Measurements from ENCODE around the gene FRA10AC1. TPM values are rescaled to one million over a fixed set of nuclear protein-coding genes. Genes with fewer than 3 reads are reported as not detected.

The FRA10AC1 gene, protein sequence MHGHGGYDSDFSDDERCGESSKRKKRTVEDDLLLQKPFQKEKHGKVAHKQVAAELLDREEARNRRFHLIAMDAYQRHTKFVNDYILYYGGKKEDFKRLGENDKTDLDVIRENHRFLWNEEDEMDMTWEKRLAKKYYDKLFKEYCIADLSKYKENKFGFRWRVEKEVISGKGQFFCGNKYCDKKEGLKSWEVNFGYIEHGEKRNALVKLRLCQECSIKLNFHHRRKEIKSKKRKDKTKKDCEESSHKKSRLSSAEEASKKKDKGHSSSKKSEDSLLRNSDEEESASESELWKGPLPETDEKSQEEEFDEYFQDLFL
- total RNA-seq = 10 to 100 TPM; 13.9 to 15.9 TPM

DNA sequence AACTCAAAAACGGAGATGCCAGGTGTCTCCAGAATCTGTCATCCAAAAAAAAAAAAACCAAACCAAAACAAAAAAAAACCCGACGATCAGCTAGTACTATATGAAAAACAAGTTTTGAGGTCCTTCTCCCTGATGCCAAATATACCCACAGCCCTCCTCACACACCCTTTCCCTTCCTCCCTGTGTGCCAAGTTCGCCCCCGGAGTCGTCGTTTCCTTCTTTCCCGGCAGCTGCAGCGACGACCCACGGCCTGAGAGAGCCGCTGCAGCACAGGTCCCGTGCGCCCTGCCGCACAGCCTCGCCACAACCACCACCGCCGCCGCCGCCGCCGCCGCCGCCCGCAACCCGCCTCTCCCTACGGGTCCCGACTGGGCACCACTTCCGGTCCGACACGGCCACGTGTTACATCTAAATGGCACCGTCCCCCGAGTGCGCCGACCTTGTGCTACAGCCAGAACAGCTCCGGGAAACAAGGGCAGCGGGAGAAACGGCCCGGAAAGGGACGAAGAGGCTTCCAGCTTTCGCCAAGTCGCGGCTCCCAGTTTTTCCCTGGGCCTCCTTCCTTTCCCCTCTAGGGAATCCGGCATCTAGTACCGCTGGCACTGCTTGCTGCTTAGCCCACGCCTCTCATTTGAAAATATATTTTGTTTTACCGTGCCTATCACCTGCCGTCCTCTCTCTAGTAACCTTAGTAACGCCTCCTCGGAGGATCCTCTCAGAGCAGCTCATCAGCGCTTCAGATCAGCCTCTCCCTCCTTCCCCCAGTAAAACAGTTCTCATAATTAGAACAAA is at the start of gene FRA10AC1:
FRA10AC1 (minus strand) TSS at position 383 of the 792 bp plus-strand sequence. CDS start 2,486 bp downstream, outside the sequence.
- Mint-ChIP-seq H3K27ac (no peak within 1 kb of the TSS), H3K4me1 (peaks cover 32% of the 10 kb centered on the region), H3K4me3 (no peak within 1 kb of the TSS), H3K27me3 (no peaks in the 10 kb centered on the region), H3K9me3 (no peaks in the 10 kb centered on the region), H3K36me3 (peaks cover 2% of the 10 kb centered on the region)
- peak; percentile 88 for DNase-seq

DNA sequence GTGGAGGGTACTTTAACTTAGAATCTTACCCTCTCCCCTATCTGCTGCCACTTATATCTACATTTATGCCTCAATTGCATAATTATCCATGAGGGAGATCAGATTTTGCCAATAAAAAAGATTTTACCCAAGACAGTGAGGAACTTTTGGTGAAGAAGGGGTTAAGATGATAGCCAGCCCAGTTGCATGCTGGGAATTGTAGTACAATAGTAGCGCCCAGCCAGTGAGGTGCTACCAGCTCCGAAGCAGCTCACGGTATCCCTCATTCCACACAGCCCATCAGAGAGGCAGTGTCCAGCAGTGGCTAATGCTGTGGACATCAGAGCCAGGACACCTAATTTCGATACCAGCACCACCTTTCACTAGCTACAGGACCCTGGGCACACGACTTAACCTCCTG is 49.4 kb upstream of the FRA10AC1 start:
- Mint-ChIP-seq H3K9me3 (no peaks in the 10 kb centered on the region), H3K4me3 (no peak overlapping the region), H3K27ac (no peak overlapping the region), H3K36me3 (no peaks in the 10 kb centered on the region), H3K27me3 (peaks cover 24% of the 10 kb centered on the region), H3K4me1 (peaks cover 7% of the 10 kb centered on the region)
- DNase-seq = peak; percentile 3

GRCh38 chr10:93751124-93751523 is 48.7 kb upstream of the FRA10AC1 start:
- H3K4me3 Mint-ChIP-seq = no peak overlapping the region
- H3K9me3 Mint-ChIP-seq = no peaks in the 10 kb centered on the region
- DNase-seq = no peak
- peaks cover 7% of the 10 kb centered on the region for H3K4me1 Mint-ChIP-seq
- peaks cover 19% of the 10 kb centered on the region for H3K27me3 Mint-ChIP-seq
- no peaks in the 10 kb centered on the region for H3K36me3 Mint-ChIP-seq
- no peak overlapping the region for H3K27ac Mint-ChIP-seq

DNA sequence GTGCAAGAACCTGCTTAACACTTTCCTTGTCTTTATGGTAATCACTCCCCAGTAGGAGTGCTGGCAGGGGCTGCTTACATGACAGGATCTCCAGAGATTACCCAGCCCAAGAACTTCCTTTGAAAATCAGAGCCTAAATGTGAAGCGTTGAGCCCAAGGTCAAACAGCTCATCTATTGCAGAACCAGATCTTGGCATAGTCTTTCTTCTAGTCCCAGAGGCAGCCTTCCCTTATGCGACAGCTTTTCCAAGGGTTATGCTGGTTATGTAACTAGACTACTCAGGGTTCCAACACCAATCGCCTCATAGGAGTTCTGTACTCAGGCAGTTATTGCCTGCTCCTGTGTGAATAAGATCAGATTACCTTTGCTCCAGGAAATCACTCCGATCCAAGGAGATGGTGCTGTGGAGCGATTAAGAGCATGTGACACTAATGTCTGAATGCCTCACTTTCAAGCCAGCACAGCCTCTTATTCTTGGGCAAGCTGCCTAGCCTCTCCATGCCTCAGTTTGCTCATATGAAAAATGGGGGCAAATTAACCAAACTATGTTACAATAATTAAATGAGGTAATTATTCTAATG is 46.9 kb upstream of the FRA10AC1 start:
- no peaks in the 10 kb centered on the region for H3K9me3 Mint-ChIP-seq
- H3K4me1 Mint-ChIP-seq = no peaks in the 10 kb centered on the region
- no peak for DNase-seq
- peaks cover 22% of the 10 kb centered on the region for H3K27me3 Mint-ChIP-seq
- no peak overlapping the region for H3K27ac Mint-ChIP-seq
- no peaks in the 10 kb centered on the region for H3K36me3 Mint-ChIP-seq
- no peak overlapping the region for H3K4me3 Mint-ChIP-seq

DNA sequence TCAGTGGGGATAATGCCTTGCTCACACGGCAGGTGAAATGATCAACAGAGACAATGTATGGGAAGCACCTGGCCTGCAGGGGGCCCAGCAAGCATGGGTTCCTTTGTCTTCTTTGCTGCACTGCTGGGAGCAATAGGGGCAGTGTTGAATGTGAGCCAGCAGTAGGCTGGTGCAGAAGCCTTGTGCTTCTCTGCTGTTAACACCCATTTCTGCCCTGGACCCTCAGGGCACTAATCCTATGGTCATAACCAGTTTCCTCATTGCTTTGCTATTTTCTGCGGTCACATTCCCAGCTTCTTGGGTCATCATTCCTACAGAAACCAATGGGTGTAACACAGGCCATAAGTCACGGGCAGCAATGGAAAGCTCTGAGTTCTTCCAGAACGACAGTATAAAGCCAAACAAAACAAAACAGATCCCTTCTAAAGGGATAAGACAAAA is 44.5 kb upstream of the FRA10AC1 start:
- Mint-ChIP-seq H3K4me3 (no peak overlapping the region), H3K36me3 (no peaks in the 10 kb centered on the region), H3K9me3 (no peaks in the 10 kb centered on the region), H3K27ac (no peak overlapping the region), H3K27me3 (peaks cover 15% of the 10 kb centered on the region), H3K4me1 (no peaks in the 10 kb centered on the region)
- no peak for DNase-seq

DNA sequence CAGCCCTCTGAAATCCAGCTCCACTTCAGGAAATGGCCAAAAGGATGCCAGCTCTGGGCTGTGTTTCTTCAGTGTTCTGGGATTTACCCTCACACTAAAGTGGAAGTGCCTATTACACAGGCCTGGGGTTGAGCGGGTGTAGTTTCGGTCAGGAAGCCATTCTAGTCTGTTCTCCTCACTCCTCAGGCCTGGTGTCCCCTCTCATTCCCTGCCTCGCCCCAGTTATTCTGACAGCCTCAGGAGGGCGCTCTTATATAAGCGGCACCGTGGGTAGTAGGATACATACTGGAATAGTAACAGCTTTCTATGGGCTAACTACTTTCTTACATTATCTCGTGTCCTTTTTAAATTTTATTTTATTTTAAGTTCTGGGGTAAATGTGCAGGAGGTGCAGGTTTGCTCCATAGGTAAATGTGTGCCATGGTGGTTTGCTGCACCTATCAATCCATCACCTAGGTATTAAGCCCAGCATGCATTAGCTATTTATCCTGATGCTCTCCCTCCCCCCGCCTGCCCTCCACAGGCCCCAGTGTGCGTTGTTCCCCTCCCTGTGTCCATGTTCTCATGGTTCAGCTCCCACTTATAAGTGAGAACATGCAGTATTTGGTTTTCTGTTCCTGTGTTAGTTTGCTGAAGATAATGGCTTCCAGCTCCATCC is 43.1 kb upstream of the FRA10AC1 start:
- DNase-seq = no peak
- Mint-ChIP-seq H3K27ac (no peak overlapping the region), H3K9me3 (no peaks in the 10 kb centered on the region), H3K27me3 (peaks cover 9% of the 10 kb centered on the region), H3K4me1 (no peaks in the 10 kb centered on the region), H3K36me3 (no peaks in the 10 kb centered on the region), H3K4me3 (no peak overlapping the region)

DNA sequence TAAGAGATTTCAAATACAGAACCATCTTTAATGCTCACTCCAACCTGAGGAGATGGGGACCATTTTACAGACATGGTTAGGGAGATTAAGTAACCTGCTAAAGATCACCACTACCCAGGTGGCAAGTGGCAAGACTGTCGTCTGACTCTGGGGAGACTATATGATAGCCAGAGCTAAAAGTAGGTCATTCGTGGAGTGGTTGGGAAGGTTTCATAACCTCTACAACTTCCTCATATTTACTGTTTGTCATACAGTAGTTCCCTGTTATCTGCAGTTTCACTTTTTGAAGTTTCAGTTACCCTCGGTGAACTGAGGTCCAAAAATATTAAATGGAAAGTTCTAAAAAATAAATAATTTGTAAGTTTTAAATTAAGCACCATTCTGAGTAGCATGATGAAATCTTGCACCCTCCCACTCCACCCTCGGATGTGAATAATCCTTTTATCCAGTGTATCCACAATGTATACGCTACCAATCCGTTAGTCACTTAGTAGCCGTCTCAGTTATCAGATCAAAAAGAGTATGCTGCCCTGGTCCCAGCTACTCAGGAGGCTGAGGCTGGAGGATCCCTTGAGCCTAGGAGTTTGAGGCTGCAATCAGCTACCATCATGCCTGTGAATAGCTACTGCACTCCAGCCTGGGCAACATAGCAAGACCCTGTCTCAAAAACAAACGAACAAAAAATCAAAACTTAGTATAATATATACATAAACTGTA is 40.4 kb upstream of the FRA10AC1 start:
- Mint-ChIP-seq H3K36me3 (no peaks in the 10 kb centered on the region), H3K27ac (no peak overlapping the region), H3K4me1 (no peaks in the 10 kb centered on the region), H3K4me3 (no peak overlapping the region), H3K9me3 (peaks cover 2% of the 10 kb centered on the region), H3K27me3 (peaks cover 19% of the 10 kb centered on the region)
- DNase-seq = no peak

DNA sequence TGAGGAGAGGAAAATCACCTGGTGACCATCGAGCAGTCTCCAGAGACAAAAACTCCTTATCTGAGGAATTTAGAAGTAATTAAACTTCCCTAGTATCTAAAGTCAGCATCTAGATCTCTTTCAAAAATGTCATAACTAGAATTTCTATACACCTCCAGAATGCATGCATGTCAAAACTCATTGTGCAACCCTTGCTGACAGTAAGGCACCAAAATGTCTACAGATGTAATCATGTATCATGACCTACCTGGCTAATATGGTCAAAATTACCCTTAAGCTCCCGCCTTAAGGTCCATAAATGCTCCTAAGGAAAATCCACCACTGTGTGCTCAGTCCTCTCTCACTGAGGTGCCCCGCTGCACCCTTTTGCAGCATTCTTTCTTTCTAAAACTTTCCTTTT is 39.0 kb upstream of the FRA10AC1 start:
- peaks cover 2% of the 10 kb centered on the region for H3K9me3 Mint-ChIP-seq
- DNase-seq = no peak
- no peak overlapping the region for H3K4me3 Mint-ChIP-seq
- H3K27ac Mint-ChIP-seq = no peak overlapping the region
- no peaks in the 10 kb centered on the region for H3K36me3 Mint-ChIP-seq
- peaks cover 30% of the 10 kb centered on the region for H3K27me3 Mint-ChIP-seq
- no peaks in the 10 kb centered on the region for H3K4me1 Mint-ChIP-seq

DNA sequence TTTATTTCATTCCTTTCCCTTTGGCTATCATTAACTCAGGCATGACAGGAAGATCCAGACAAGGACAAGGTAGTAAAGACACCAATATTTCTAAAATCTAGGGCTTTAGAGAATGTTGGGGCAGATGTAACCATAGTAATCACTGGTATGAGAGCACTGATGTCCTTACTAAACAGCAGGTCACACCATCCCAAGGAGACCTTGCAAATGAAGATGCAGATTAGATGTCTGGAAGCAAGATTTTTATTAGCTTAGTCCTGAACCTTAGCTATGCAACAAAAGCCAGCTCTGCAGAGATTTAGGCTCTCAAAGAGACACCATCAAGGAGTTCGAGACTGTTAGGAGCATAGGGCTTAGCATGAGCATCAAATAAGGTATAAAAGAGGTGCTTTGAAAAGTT is 23.6 kb upstream of the FRA10AC1 start:
- Mint-ChIP-seq H3K36me3 (no peaks in the 10 kb centered on the region), H3K9me3 (no peaks in the 10 kb centered on the region), H3K4me3 (no peak overlapping the region)

DNA sequence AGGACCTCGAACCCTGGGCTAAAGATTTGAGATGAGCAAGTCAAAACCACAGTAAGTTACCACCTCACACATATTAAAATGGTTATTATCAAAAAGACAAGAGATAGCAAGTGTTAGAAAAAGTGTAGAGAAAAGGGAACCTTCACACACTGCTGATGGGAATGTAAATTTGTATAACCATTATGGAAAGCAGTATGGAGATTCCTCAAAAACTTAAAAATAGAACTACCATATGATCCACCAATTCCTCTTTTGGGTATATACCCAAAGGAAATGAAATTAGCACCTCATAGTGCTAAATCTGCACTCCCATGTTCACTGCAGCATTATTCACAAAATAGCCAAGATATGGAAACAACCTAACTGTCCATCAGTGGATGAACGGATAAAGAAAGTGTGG is 20.8 kb upstream of the FRA10AC1 start:
- Mint-ChIP-seq H3K4me3 (no peak overlapping the region), H3K36me3 (no peaks in the 10 kb centered on the region), H3K9me3 (no peaks in the 10 kb centered on the region), H3K4me1 (peaks cover 4% of the 10 kb centered on the region), H3K27me3 (peaks cover 63% of the 10 kb centered on the region), H3K27ac (no peak overlapping the region)
- DNase-seq = no peak

More for the DNA sequence above, 23.6 kb upstream of the FRA10AC1 start:
- H3K27ac Mint-ChIP-seq = no peak overlapping the region
- no peaks in the 10 kb centered on the region for H3K4me1 Mint-ChIP-seq
- no peak for DNase-seq
- H3K27me3 Mint-ChIP-seq = peaks cover 45% of the 10 kb centered on the region

- no peak for DNase-seq
- H3K9me3 Mint-ChIP-seq = no peaks in the 10 kb centered on the region
- no peak overlapping the region for H3K4me3 Mint-ChIP-seq
- H3K27ac Mint-ChIP-seq = no peak overlapping the region
- H3K36me3 Mint-ChIP-seq = no peaks in the 10 kb centered on the region
- H3K4me1 Mint-ChIP-seq = peaks cover 4% of the 10 kb centered on the region
- H3K27me3 Mint-ChIP-seq = peaks cover 64% of the 10 kb centered on the region
These were observed 20.2 kb upstream of the FRA10AC1 start for GRCh38 chr10:93722550-93722949.

GRCh38 chr10:93719901-93720300 is 17.5 kb upstream of the FRA10AC1 start:
- Mint-ChIP-seq H3K27me3 (peaks cover 56% of the 10 kb centered on the region), H3K36me3 (no peaks in the 10 kb centered on the region), H3K4me3 (no peak overlapping the region), H3K27ac (no peak overlapping the region), H3K9me3 (no peaks in the 10 kb centered on the region), H3K4me1 (peaks cover 9% of the 10 kb centered on the region)
- no peak for DNase-seq

DNA sequence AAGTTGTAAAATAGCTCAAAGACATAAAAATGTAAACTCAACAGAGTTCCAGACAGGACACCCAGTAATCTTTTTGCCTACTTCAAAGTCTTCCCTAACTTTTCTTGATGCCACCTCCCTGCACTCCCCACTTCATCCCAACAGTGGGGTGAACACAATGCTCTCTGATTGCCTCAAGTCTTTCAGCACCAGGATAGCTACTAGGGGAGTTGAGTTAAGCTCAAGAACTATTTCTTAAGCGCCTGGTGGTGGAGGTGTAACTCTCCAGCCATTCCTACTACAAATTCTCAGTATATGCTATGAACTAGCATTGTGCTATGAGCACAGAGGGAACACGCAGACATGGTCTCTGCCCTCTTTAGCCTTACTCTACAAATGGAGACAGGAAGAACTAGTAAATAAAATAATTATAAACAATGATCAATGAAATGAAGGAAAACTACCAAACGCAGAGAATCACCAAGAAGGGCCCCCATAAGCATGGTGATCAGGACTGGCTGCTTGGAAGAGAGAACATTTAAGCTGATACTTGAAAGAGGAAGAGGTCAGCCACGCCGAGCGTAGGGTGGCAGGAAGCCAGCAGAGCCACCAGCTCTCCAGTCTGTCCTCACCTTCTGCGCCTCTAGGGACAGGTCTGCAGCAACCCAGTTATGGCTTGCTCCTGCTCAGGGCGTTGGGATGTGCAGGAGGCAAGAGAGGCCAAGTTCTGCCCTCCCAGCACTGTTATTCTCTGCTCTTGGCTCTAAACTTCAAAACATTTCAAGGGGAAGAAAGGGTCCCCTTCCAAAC is 16.7 kb upstream of the FRA10AC1 start:
- no peak for DNase-seq
- H3K4me3 Mint-ChIP-seq = no peak overlapping the region
- no peak overlapping the region for H3K27ac Mint-ChIP-seq
- H3K9me3 Mint-ChIP-seq = no peaks in the 10 kb centered on the region
- peaks cover 52% of the 10 kb centered on the region for H3K27me3 Mint-ChIP-seq
- H3K36me3 Mint-ChIP-seq = no peaks in the 10 kb centered on the region
- peaks cover 9% of the 10 kb centered on the region for H3K4me1 Mint-ChIP-seq

- H3K4me1 Mint-ChIP-seq = peaks cover 9% of the 10 kb centered on the region
- no peaks in the 10 kb centered on the region for H3K36me3 Mint-ChIP-seq
- no peak overlapping the region for H3K4me3 Mint-ChIP-seq
- no peak overlapping the region for H3K27ac Mint-ChIP-seq
- DNase-seq = no peak
- peaks cover 48% of the 10 kb centered on the region for H3K27me3 Mint-ChIP-seq
- H3K9me3 Mint-ChIP-seq = no peaks in the 10 kb centered on the region
These were observed 14.4 kb upstream of the FRA10AC1 start for GRCh38 chr10:93716766-93717165.

Data from activated naive CD8-positive, alpha-beta T cell treated with anti-CD3 and anti-CD28 coated beads for 36 hours (primary cell).